Measurements from ENCODE around the gene IGIP. TPM values are rescaled to one million over a fixed set of nuclear protein-coding genes. Genes with fewer than 3 reads are reported as not detected.

IGIP gene
- total RNA-seq, 1 donor from 2014 or later: 16.7 TPM

- TF ChIP-seq POLR2AphosphoS5 (IDR thresholded peaks at IDR 0.05; ENCODE audit: insufficient read depth in 1 of 2, low read depth in 1 of 2) (no peak), POLR2A (IDR thresholded peaks at IDR 0.05) (no peak)
- TF ChIP-seq, protein P1, sequence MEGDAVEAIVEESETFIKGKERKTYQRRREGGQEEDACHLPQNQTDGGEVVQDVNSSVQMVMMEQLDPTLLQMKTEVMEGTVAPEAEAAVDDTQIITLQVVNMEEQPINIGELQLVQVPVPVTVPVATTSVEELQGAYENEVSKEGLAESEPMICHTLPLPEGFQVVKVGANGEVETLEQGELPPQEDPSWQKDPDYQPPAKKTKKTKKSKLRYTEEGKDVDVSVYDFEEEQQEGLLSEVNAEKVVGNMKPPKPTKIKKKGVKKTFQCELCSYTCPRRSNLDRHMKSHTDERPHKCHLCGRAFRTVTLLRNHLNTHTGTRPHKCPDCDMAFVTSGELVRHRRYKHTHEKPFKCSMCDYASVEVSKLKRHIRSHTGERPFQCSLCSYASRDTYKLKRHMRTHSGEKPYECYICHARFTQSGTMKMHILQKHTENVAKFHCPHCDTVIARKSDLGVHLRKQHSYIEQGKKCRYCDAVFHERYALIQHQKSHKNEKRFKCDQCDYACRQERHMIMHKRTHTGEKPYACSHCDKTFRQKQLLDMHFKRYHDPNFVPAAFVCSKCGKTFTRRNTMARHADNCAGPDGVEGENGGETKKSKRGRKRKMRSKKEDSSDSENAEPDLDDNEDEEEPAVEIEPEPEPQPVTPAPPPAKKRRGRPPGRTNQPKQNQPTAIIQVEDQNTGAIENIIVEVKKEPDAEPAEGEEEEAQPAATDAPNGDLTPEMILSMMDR (IDR thresholded peaks at IDR 0.05): no peak
- H3K36me3 ChIP-seq: no peaks in the 10 kb centered on the region
- intact Hi-C loops (cut with DNase I): no loop called here
- H3K27me3 ChIP-seq: no peaks in the 10 kb centered on the region
- no peak overlapping the region for H3K27ac ChIP-seq
- no peaks in the 10 kb centered on the region for H3K9me3 ChIP-seq
- no peak overlapping the region for H3K4me3 ChIP-seq
- DNase-seq (ENCODE audit: extremely low spot score in 2 of 2): no peak
- H3K4me1 ChIP-seq: peaks cover 27% of the 10 kb centered on the region
Observed at GRCh38 chr5:140130949-140131733, 5.4 kb downstream of the IGIP start.

GRCh38 chr5:140131967-140132409, 6.3 kb downstream of the IGIP start:
- Histone ChIP-seq H3K27me3 (no peaks in the 10 kb centered on the region), H3K27ac (no peak overlapping the region), H3K36me3 (no peaks in the 10 kb centered on the region), H3K4me1 (peaks cover 27% of the 10 kb centered on the region), H3K4me3 (no peak overlapping the region), H3K9me3 (no peaks in the 10 kb centered on the region)
- intact Hi-C loops (cut with DNase I): no loop called here
- DNase-seq (ENCODE audit: extremely low spot score in 2 of 2): peak in 1 of 2 donors; percentile 64
- TF ChIP-seq, protein P1 (IDR thresholded peaks at IDR 0.05): no peak
- TF ChIP-seq POLR2A (IDR thresholded peaks at IDR 0.05) (no peak), POLR2AphosphoS5 (IDR thresholded peaks at IDR 0.05; ENCODE audit: insufficient read depth in 1 of 2, low read depth in 1 of 2) (no peak)

GRCh38 chr5:140133514-140134167, 7.9 kb downstream of the IGIP start:
- DNase-seq (ENCODE audit: extremely low spot score in 2 of 2): no peak
- Histone ChIP-seq H3K27me3 (no peaks in the 10 kb centered on the region), H3K9me3 (no peaks in the 10 kb centered on the region), H3K27ac (no peak overlapping the region), H3K36me3 (no peaks in the 10 kb centered on the region), H3K4me3 (no peak overlapping the region), H3K4me1 (peaks cover 27% of the 10 kb centered on the region)
- intact Hi-C loops (cut with DNase I): no loop called here
- TF ChIP-seq, protein P1 (IDR thresholded peaks at IDR 0.05): no peak
- TF ChIP-seq POLR2AphosphoS5 (IDR thresholded peaks at IDR 0.05; ENCODE audit: insufficient read depth in 1 of 2, low read depth in 1 of 2) (no peak), POLR2A (IDR thresholded peaks at IDR 0.05) (no peak)

GRCh38 chr5:140134277-140134935, 8.7 kb downstream of the IGIP start:
- Histone ChIP-seq H3K27me3 (no peaks in the 10 kb centered on the region), H3K9me3 (no peaks in the 10 kb centered on the region), H3K36me3 (no peaks in the 10 kb centered on the region), H3K27ac (no peak overlapping the region), H3K4me3 (no peak overlapping the region), H3K4me1 (peaks cover 27% of the 10 kb centered on the region)
- TF ChIP-seq POLR2AphosphoS5 (IDR thresholded peaks at IDR 0.05; ENCODE audit: insufficient read depth in 1 of 2, low read depth in 1 of 2): no peak
- TF ChIP-seq POLR2A (IDR thresholded peaks at IDR 0.05): no peak
- TF ChIP-seq, protein P1 (IDR thresholded peaks at IDR 0.05): no peak
- DNase-seq (ENCODE audit: extremely low spot score in 2 of 2): no peak
- intact Hi-C loops (cut with DNase I): no loop called here
